Subcutaneous abdominal adipose tissue (tissue), 5 donors: ENCODE results near the gene NKAIN2.
"Not testable (repeated sequence)": the region's sequence is repeated elsewhere in the genome, so short reads cannot be mapped to it uniquely, and the experiment has no call there.

ENCODE experiments used
- H3K27ac ChIP-seq: one replicate; pipeline ENCODE4 v1.7.0; 2013; ENCODE audit warnings: low read depth, mild to moderate bottlenecking, inconsistent platforms, low read length, moderate library complexity
- H3K27me3 ChIP-seq, 5 donors: one replicate each; pipeline ENCODE4 v1.7.0; 2013; ENCODE audit warnings: low read length in 5 of 5, inconsistent platforms in 1 of 5; ENCODE audit not compliant: control insufficient read depth in 5 of 5, insufficient read depth in 4 of 5
- H3K36me3 ChIP-seq, 5 donors: one replicate each; pipeline ENCODE4 v1.7.0; 2013; ENCODE audit warnings: low read length in 5 of 5; ENCODE audit not compliant: control insufficient read depth in 5 of 5, insufficient read depth in 5 of 5
- H3K4me1 ChIP-seq, 5 donors: one replicate each; pipeline ENCODE4 v1.7.0; 2013; ENCODE audit warnings: low read length in 5 of 5, mild to moderate bottlenecking in 3 of 5, moderate library complexity in 1 of 5; ENCODE audit not compliant: control insufficient read depth in 5 of 5, insufficient read depth in 5 of 5
- H3K4me3 ChIP-seq, 5 donors: one replicate each; pipeline ENCODE4 v1.7.0; 2013; ENCODE audit warnings: low read length in 5 of 5, low read depth in 1 of 5
- H3K9ac ChIP-seq, 5 donors: one replicate each; pipeline ENCODE4 v1.7.0; 2013; ENCODE audit warnings: low read length in 5 of 5, mild to moderate bottlenecking in 4 of 5, moderate library complexity in 3 of 5
- H3K9me3 ChIP-seq, 5 donors: one replicate each; pipeline ENCODE4 v1.7.0; 2013; ENCODE audit warnings: low read length in 5 of 5; ENCODE audit not compliant: control insufficient read depth in 5 of 5
- donor health status: healthy.
- donor health status: healthy.
- donor health status: healthy.
- donor health status: healthy.
- donor health status: healthy.

Gene NKAIN2

GRCh38 chr6:124356276-124356810, 552.7 kb downstream of the NKAIN2 start:
- Histone ChIP-seq H3K4me3 (no peak overlapping the region), H3K9me3 (no peaks in the 10 kb centered on the region), H3K4me1 (no peaks in the 10 kb centered on the region), H3K27me3 (no peaks in the 10 kb centered on the region), H3K27ac (no peak overlapping the region), H3K9ac (no peak overlapping the region), H3K36me3 (no peaks in the 10 kb centered on the region)

- H3K27ac ChIP-seq = no peak overlapping the region
- no peaks in the 10 kb centered on the region for H3K27me3 ChIP-seq
- no peaks in the 10 kb centered on the region for H3K4me1 ChIP-seq
- no peaks in the 10 kb centered on the region for H3K9me3 ChIP-seq
- H3K4me3 ChIP-seq = no peak overlapping the region
- no peaks in the 10 kb centered on the region for H3K36me3 ChIP-seq
- no peak overlapping the region for H3K9ac ChIP-seq
Measured at GRCh38 chr6:124356811-124357210, 553.1 kb downstream of the NKAIN2 start.

DNA sequence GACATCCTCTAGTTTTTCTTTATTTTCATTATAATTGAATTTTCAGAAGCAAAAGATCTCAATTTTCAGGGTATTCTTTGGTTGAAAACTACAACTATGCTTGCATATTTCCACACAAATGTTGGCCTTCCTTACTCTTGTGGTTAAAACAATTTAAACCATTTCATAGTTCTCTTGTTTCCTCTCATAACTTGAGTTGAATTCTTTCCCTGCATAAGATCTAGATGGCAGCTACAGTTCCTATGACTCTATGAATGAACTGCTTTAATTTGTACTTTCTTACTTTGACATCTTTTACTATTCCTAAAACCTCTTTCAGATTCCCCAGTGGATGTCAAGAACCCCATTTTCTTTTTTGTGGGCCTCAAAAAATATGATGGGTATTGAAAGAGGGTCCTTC, 564.5 kb downstream of the NKAIN2 start:
- Histone ChIP-seq H3K27ac (no peak overlapping the region), H3K27me3 (no peaks in the 10 kb centered on the region), H3K4me3 (no peak overlapping the region), H3K4me1 (peaks cover 0 to 5% (median 0%) of the 10 kb centered on the region in 5 donors), H3K9ac (no peak overlapping the region), H3K9me3 (no peaks in the 10 kb centered on the region), H3K36me3 (no peaks in the 10 kb centered on the region)

GRCh38 chr6:124371974-124372475, 568.4 kb downstream of the NKAIN2 start:
- Histone ChIP-seq H3K36me3 (no peaks in the 10 kb centered on the region), H3K4me1 (peaks cover 0 to 5% (median 0%) of the 10 kb centered on the region in 5 donors), H3K27me3 (no peaks in the 10 kb centered on the region), H3K9ac (no peak overlapping the region), H3K4me3 (no peak overlapping the region), H3K9me3 (no peaks in the 10 kb centered on the region), H3K27ac (no peak overlapping the region)

DNA sequence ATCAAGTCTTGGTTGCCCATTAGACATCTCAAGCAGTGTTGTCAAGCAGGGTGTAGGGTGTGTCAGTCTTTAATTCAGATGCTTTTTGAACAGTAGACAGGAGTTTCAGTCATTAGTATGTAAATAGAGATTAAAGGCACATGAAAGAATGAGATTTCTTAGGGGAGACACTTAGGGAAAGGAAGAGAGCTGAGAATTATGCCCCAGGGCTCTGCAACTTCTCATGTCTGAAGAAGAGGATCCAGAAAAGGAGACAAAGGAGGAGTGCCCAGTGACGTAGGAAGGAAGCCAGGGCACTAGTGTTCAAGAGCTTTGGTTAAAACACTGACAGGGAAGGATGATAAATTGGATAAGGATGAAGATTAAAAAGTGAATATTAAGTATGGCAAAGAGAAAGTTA, 569.7 kb downstream of the NKAIN2 start:
- no peak overlapping the region for H3K9ac ChIP-seq
- H3K27ac ChIP-seq = no peak overlapping the region

DNA sequence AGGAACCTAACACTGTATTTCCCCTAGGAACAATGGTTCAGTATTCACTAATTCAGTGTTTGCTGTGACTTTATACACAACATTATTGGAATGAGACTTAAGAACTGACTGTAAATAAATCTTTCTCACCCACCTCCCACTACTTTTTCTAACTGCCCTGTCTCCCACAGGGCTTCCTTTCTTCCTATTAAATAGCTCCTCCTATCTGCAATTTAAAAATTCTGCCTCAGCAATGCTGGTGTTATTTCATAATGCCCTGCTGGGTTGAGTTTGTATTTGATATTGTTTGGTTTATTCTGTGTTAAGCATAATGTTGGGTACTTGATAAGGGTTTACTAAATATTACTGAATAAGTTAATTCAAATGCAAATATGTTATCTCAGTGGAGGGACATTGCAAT, 585.5 kb downstream of the NKAIN2 start:
- Histone ChIP-seq H3K27ac (no peak overlapping the region), H3K4me3 (no peak overlapping the region), H3K9ac (no peak overlapping the region), H3K36me3 (no peaks in the 10 kb centered on the region), H3K4me1 (no peaks in the 10 kb centered on the region), H3K27me3 (no peaks in the 10 kb centered on the region), H3K9me3 (peaks cover 0 to 3% (median 0%) of the 10 kb centered on the region in 5 donors)

More for the DNA sequence above, 569.7 kb downstream of the NKAIN2 start:
- Histone ChIP-seq H3K4me3 (no peak overlapping the region), H3K4me1 (peaks cover 0 to 5% (median 0%) of the 10 kb centered on the region in 5 donors), H3K9me3 (no peaks in the 10 kb centered on the region), H3K27me3 (no peaks in the 10 kb centered on the region), H3K36me3 (no peaks in the 10 kb centered on the region)

- H3K9ac ChIP-seq = no peak overlapping the region
- H3K9me3 ChIP-seq = peaks cover 0 to 3% (median 0%) of the 10 kb centered on the region in 5 donors
- H3K36me3 ChIP-seq = no peaks in the 10 kb centered on the region
- H3K4me1 ChIP-seq = no peaks in the 10 kb centered on the region
- H3K27ac ChIP-seq = no peak overlapping the region
- H3K4me3 ChIP-seq = no peak overlapping the region
- H3K27me3 ChIP-seq = no peaks in the 10 kb centered on the region
Measured at GRCh38 chr6:124393536-124393935, 589.9 kb downstream of the NKAIN2 start.

DNA sequence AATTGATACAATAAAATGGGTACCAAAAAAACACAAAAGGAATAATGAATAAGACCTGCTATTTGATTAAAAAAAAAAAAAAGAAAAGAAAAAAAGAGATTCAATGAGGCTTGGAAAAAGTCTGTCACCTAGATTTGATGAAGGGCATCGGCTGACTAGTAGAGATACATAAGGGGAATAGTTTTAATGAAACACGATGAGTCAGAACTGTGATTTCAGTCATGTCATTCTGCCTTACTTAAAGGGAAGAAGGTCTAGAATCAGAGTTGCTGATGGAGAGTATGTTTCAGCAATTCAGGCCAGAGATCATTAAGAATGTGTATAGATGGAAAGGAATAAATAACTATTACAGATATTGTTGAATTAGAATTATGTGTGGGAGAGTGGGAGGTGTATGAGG, 592.7 kb downstream of the NKAIN2 start:
- Histone ChIP-seq H3K36me3 (no peaks in the 10 kb centered on the region), H3K9me3 (no peaks in the 10 kb centered on the region), H3K9ac (no peak overlapping the region), H3K4me3 (no peak overlapping the region), H3K27me3 (no peaks in the 10 kb centered on the region), H3K4me1 (no peaks in the 10 kb centered on the region), H3K27ac (no peak overlapping the region)

- H3K9me3 ChIP-seq = no peaks in the 10 kb centered on the region
- H3K36me3 ChIP-seq = no peaks in the 10 kb centered on the region
- no peak overlapping the region for H3K27ac ChIP-seq
- H3K4me3 ChIP-seq = no peak overlapping the region
- H3K27me3 ChIP-seq = no peaks in the 10 kb centered on the region
- H3K4me1 ChIP-seq = no peaks in the 10 kb centered on the region
- no peak overlapping the region for H3K9ac ChIP-seq
Measured at GRCh38 chr6:124400261-124400999, 596.8 kb downstream of the NKAIN2 start.

DNA sequence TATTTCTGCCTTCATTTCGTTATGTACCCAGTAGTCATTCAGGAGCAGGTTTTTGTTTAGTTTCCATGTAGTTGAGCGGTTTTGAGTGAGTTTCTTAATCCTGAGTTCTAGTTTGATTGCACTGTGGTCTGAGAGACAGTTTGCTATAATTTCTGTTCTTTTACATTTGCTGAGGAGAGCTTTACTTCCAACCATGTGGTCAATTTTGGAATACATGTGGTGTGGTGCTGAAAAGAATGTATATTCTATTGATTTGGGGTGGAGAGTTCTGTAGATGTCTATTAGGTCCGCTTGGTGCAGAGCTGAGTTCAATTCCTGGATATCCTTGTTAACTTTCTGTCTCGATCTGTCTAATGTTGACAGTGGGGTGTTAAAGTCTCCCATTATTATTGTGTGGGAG, 606.8 kb downstream of the NKAIN2 start:
- H3K36me3 ChIP-seq, H3K4me3 ChIP-seq, H3K9me3 ChIP-seq, H3K4me1 ChIP-seq, H3K27ac ChIP-seq, H3K9ac ChIP-seq, H3K27me3 ChIP-seq: not testable (repeated sequence)
